Loucy (cell line): ENCODE results near the gene NLRC5.

Source experiments
- EZH2phosphoT487 ChIP-seq: fragments of 200-600 bp; IDR thresholded peaks from 2 replicates; pipeline ENCODE4 v1.6.1; 2018; ENCODE audit warnings: antibody characterized with exemption, mild to moderate bottlenecking, moderate library complexity, borderline replicate concordance
- TF ChIP-seq, protein P1 (sequence below): fragments of 200-600 bp; sonication (generic); conservative IDR thresholded peaks from 2 replicates; pipeline ENCODE4 v1.5.1; 2014; ENCODE audit warnings: mild to moderate bottlenecking, antibody characterized with exemption, low read length

DNA sequence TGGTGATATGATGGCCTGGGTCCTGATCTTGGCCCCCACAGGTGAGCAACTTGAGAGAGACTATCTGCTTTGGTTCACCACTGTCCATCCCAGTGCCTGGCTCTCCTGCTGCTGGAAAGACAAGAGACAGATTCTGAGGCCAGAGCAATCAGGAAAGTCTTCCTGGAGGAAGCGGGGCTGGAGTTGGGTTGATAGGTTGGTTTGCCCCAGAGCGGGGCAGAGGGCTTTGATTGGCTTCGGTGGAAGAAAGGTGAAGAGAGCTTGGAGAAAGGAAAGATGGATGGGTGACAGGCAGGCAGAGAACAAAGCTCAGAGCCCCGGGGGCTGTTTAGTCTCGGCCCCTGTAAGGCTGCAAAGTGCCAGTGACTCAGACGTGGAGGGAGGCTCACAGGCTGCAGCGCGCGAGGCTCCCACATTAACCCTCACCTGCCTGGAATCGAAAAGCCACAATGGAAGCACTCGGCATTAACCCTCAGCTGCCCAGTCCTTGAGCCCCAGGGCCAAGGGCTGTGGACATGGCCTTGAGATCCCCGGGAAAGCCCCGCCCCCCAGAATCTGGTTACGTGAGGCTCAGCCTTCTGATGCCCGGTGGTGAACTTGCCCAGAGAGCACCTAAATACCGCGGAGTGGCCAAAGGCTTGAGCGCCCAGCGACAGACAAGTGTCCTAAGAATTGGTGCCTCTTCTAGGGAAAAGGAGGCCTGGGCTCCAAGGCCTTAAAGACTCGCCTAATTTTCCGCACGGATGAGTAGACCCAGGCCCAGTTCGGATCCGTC lies 102.0 kb downstream of the NLRC5 start:
- TF ChIP-seq, protein P1, sequence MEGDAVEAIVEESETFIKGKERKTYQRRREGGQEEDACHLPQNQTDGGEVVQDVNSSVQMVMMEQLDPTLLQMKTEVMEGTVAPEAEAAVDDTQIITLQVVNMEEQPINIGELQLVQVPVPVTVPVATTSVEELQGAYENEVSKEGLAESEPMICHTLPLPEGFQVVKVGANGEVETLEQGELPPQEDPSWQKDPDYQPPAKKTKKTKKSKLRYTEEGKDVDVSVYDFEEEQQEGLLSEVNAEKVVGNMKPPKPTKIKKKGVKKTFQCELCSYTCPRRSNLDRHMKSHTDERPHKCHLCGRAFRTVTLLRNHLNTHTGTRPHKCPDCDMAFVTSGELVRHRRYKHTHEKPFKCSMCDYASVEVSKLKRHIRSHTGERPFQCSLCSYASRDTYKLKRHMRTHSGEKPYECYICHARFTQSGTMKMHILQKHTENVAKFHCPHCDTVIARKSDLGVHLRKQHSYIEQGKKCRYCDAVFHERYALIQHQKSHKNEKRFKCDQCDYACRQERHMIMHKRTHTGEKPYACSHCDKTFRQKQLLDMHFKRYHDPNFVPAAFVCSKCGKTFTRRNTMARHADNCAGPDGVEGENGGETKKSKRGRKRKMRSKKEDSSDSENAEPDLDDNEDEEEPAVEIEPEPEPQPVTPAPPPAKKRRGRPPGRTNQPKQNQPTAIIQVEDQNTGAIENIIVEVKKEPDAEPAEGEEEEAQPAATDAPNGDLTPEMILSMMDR, result no peak
- TF ChIP-seq EZH2phosphoT487, result no peak
